Psoas muscle (tissue), 8 donors: ENCODE measurements around the gene SARDH. TPM values are rescaled to one million over a fixed set of nuclear protein-coding genes. Genes with fewer than 3 reads are reported as not detected.

Source experiments
- ATAC-seq, 4 donors: fragments of 200-7000 bp; cut with Tn5 transposase; one replicate each; pipeline ENCODE4 v1.9.1; 2020; ENCODE audit warnings: moderate library complexity in 3 of 4, mild to moderate bottlenecking in 2 of 4
- DNase-seq, 2 donors: peaks; one replicate each; pipeline ENCODE4 v3.0.0-alpha.2; 2020
- H3K27ac ChIP-seq: fragments of 200-600 bp; one replicate; pipeline ENCODE4 v1.8.0; 2022
- H3K27me3 ChIP-seq, 3 donors: fragments of 200-600 bp in 1 of 3; one replicate each; pipeline versions ENCODE4 v1.6.1 to v1.8.0; 2013 to 2022; ENCODE audit warnings: low read length in 2 of 3, mild to moderate bottlenecking in 2 of 3, moderate library complexity in 1 of 3; ENCODE audit not compliant: insufficient read depth in 3 of 3
- H3K36me3 ChIP-seq, 2 donors: fragments of 200-600 bp in 1 of 2; one replicate each; pipeline versions ENCODE4 v1.6.1 to v1.8.0; 2013 to 2022; ENCODE audit warnings: low read depth in 1 of 2, mild to moderate bottlenecking in 1 of 2, moderate library complexity in 1 of 2; ENCODE audit not compliant: insufficient read depth in 1 of 2
- H3K4me1 ChIP-seq: fragments of 200-600 bp; one replicate; pipeline ENCODE4 v1.8.0; 2022
- H3K4me3 ChIP-seq: fragments of 200-600 bp; one replicate; pipeline ENCODE4 v1.8.0; 2022; ENCODE audit warnings: mild to moderate bottlenecking
- H3K9me3 ChIP-seq: fragments of 200-600 bp; one replicate; pipeline ENCODE4 v1.8.0; 2022
- WGBS, 3 donors: extraction: QIAGEN DNeasy Blood & Tissue Kit; methylation state at CpG; one replicate each; pipeline versions ENCODE4 v1.1.6 to v1.1.7; 2013; 5-methylcytosine and 5-hydroxymethylcytosine counted together
- intact Hi-C, 2 donors: fragments of 100-400 bp; cut with DNase I; formaldehyde crosslinking; loops; one replicate each; pipeline versions ENCODE4 v1.11.0 to v1.14.2; 2022
- polyA plus RNA-seq, 3 donors: library from polyadenylated mRNA; stranded (reverse); fragments of 200-250 nt; gene quantifications; one replicate each; pipeline ENCODE4 v1.2.3, GENCODE V29; 2013
- total RNA-seq, 4 donors: library from RNA; stranded (reverse); fragmentation: NEBNext Ultra II Directional in 2 of 4; extraction: Animal tissue kit (Norgen Biotek cat#: 25700) in 2 of 4; gene quantifications; one replicate each; pipeline versions ENCODE4 v1.2.1 to v1.2.4, GENCODE V29; 2021 to 2023
- TF ChIP-seq, protein P1 (sequence below): fragments of 200-600 bp; IDR thresholded peaks from one replicate; pipeline ENCODE4 v1.8.0; 2022; ENCODE audit warnings: antibody characterized with exemption
- donor health status: healthy with polysubstance abuse.
- donor health status: DM: no; HTN: no; CAD: no; lungs with moderate emphysema.
- donor health status: Bipolar disorder and iron deficiency.
- donor health status: healthy.
- donor health status: DM: yes; HTN: yes; CAD: no.
- donor health status: DM: no; HTN: no; CAD: no.
- donor health status: DM: no; HTN: no; CAD: no.
- donor health status: DM: yes; HTN: yes; CAD: no.

The SARDH gene
- total and polyA plus RNA-seq, 7 donors: 0.16 to 2.5 (median 0.62) TPM

GRCh38 chr9:133717113-133718031 is 20.8 kb downstream of the SARDH start:
- Histone ChIP-seq H3K27me3 (peaks cover 0 to 19% (median 10%) of the 10 kb centered on the region in 3 donors), H3K36me3 (no peaks in the 10 kb centered on the region), H3K9me3 (no peaks in the 10 kb centered on the region), H3K27ac (no peak overlapping the region), H3K4me3 (no peak overlapping the region), H3K4me1 (no peaks in the 10 kb centered on the region)
- DNase-seq (peak in 1 of 2 donors; percentile 51), ATAC-seq (no peak)
- TF ChIP-seq, protein P1, sequence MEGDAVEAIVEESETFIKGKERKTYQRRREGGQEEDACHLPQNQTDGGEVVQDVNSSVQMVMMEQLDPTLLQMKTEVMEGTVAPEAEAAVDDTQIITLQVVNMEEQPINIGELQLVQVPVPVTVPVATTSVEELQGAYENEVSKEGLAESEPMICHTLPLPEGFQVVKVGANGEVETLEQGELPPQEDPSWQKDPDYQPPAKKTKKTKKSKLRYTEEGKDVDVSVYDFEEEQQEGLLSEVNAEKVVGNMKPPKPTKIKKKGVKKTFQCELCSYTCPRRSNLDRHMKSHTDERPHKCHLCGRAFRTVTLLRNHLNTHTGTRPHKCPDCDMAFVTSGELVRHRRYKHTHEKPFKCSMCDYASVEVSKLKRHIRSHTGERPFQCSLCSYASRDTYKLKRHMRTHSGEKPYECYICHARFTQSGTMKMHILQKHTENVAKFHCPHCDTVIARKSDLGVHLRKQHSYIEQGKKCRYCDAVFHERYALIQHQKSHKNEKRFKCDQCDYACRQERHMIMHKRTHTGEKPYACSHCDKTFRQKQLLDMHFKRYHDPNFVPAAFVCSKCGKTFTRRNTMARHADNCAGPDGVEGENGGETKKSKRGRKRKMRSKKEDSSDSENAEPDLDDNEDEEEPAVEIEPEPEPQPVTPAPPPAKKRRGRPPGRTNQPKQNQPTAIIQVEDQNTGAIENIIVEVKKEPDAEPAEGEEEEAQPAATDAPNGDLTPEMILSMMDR: no peak
- intact Hi-C loops: no loop called here
- 95 to 96% (median 95%) methylated on average over 20 of the region's 20 CpGs for WGBS, 3 donors

DNA sequence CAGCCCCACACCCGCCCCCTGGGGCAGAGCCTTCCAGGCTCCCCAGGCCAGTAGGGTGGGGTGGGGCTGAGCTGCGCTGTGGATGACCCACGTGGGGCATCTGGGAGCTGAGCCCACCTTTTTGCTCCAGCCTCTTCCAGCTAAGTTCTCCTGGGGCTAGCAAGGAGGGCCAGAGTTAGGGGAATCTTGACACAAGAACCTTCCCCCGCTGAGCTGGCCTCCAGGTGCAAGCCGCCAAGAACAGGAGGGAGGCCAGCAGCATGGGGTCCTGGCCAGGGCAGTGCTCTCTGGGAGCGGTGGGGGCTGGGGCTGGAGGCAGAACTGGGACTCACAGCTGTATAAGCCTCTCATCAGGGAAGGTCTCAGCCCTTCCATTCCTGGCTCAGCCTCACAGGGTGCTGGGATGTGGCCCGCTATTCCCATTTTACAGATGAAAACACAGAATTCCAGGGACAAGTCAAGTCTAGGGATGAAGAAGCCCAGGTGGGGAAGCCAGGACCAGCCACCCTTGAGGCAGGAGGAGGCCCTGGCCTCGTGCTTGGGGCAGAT is 21.5 kb downstream of the SARDH start:
- DNase-seq: peak; percentile 46 to 68

GRCh38 chr9:133715866-133716563 is 22.1 kb downstream of the SARDH start:
- ATAC-seq (peak in 2 of 4 donors; percentile 6 to 35), DNase-seq (peak in 1 of 2 donors; percentile 53)
- Histone ChIP-seq H3K4me1 (no peaks in the 10 kb centered on the region), H3K27ac (no peak overlapping the region), H3K4me3 (no peak overlapping the region), H3K36me3 (no peaks in the 10 kb centered on the region), H3K9me3 (no peaks in the 10 kb centered on the region), H3K27me3 (peaks cover 0 to 27% (median 10%) of the 10 kb centered on the region in 3 donors)
- TF ChIP-seq, protein P1: peak; percentile 20
- WGBS, 3 donors: 69 to 72% (median 71%) methylated on average over 21 of the region's 21 CpGs
- intact Hi-C loops: no loop called here

More for the DNA sequence above, 21.5 kb downstream of the SARDH start:
- WGBS, 3 donors: 67 to 73% (median 68%) methylated on average over 8 of the region's 8 CpGs
- Histone ChIP-seq H3K4me3 (no peak overlapping the region), H3K4me1 (no peaks in the 10 kb centered on the region), H3K27me3 (peaks cover 0 to 22% (median 10%) of the 10 kb centered on the region in 3 donors), H3K9me3 (no peaks in the 10 kb centered on the region), H3K36me3 (no peaks in the 10 kb centered on the region), H3K27ac (no peak overlapping the region)
- TF ChIP-seq, protein P1: no peak
- peak; percentile 24 to 65 (median 47) for ATAC-seq
- intact Hi-C loops: no loop called here

- H3K4me1 ChIP-seq: no peaks in the 10 kb centered on the region
- no peaks in the 10 kb centered on the region for H3K9me3 ChIP-seq
- intact Hi-C loops: no loop called here
- 59 to 69% (median 66%) methylated on average over 23 of the region's 23 CpGs for WGBS, 3 donors
- peak in 1 of 2 donors; percentile 59 for DNase-seq
- H3K27me3 ChIP-seq: peaks cover 0 to 27% (median 10%) of the 10 kb centered on the region in 3 donors
- peak in 3 of 4 donors; percentile 14 to 35 (median 31) for ATAC-seq
- no peak overlapping the region for H3K27ac ChIP-seq
- TF ChIP-seq, protein P1: no peak
- no peak overlapping the region for H3K4me3 ChIP-seq
- H3K36me3 ChIP-seq: no peaks in the 10 kb centered on the region
These were observed 22.8 kb downstream of the SARDH start for GRCh38 chr9:133715295-133715865.
